ENCODE measurements around the gene CHL1.

DNA sequence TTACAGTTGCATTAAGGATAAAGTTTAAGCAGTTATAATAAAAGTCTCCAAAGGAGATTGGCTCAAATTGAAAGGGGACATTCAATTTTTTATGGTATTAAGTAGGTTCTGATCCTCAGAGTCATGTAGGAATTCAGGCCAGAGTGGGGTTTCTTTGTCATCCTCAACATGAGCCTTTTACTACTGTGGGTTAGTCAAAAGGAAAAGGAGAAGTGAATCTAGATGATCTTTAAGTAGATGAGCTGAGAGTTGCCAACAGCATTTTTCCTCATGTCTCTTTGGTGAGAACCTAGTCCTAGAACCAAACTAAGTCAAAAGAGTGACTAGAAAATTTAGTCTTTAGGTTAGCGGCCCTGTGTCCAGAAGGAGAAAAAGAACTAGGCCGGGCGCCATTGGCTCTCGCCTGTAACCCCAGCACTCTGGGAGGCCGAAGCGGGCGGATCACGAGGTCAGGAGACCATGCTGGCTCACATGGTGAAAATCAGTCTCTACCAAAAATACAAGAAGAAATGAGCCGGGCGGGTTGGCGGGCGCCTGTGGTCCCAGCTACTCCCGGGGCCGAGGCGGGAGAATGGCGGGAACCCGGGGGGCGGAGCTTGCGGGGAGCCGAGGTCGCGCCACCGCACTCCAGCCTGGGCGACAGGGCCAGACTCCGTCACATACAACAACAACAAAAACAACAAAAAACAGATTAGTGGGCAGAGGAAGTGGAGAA lies 4.2 kb upstream of the CHL1 start:
- TF ChIP-seq, protein P1, sequence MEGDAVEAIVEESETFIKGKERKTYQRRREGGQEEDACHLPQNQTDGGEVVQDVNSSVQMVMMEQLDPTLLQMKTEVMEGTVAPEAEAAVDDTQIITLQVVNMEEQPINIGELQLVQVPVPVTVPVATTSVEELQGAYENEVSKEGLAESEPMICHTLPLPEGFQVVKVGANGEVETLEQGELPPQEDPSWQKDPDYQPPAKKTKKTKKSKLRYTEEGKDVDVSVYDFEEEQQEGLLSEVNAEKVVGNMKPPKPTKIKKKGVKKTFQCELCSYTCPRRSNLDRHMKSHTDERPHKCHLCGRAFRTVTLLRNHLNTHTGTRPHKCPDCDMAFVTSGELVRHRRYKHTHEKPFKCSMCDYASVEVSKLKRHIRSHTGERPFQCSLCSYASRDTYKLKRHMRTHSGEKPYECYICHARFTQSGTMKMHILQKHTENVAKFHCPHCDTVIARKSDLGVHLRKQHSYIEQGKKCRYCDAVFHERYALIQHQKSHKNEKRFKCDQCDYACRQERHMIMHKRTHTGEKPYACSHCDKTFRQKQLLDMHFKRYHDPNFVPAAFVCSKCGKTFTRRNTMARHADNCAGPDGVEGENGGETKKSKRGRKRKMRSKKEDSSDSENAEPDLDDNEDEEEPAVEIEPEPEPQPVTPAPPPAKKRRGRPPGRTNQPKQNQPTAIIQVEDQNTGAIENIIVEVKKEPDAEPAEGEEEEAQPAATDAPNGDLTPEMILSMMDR (IDR thresholded peaks at IDR 0.05), result no peak
- no peak for TF ChIP-seq POLR2A (IDR thresholded peaks at IDR 0.05)
